Fibroblast of skin of scalp (primary cell): ENCODE results near the gene ACAA1.
"Not testable (repeated sequence)": the region's sequence is repeated elsewhere in the genome, so short reads cannot be mapped to it uniquely, and the experiment has no call there.

Source experiments
- DNase-seq: peaks from one replicate; pipeline ENCODE4 v3.0.0-alpha.2; 2013

ACAA1 gene

GRCh38 chr3:38099518-38099917, 37.4 kb downstream of the ACAA1 start:
- DNase-seq, result no peak

GRCh38 chr3:38098376-38098723, 38.6 kb downstream of the ACAA1 start:
- no peak for DNase-seq

GRCh38 chr3:38097446-38098375, 39.2 kb downstream of the ACAA1 start:
- no peak for DNase-seq

- no peak for DNase-seq
These were observed 41.1 kb downstream of the ACAA1 start for GRCh38 chr3:38095669-38096483.

- no peak for DNase-seq
These were observed 41.9 kb downstream of the ACAA1 start for GRCh38 chr3:38094999-38095398.

- no peak for DNase-seq
These were observed 46.5 kb downstream of the ACAA1 start for GRCh38 chr3:38090453-38090852.

GRCh38 chr3:38089163-38089562, 47.8 kb downstream of the ACAA1 start:
- no peak for DNase-seq

- DNase-seq, result no peak
These were observed 48.5 kb downstream of the ACAA1 start for GRCh38 chr3:38088126-38089078.

- not testable (repeated sequence) for DNase-seq
These were observed 49.6 kb downstream of the ACAA1 start for GRCh38 chr3:38087278-38087677.

- no peak for DNase-seq
These were observed 50.4 kb downstream of the ACAA1 start for GRCh38 chr3:38086496-38086895.

GRCh38 chr3:38085943-38086324, 51.0 kb downstream of the ACAA1 start:
- DNase-seq, result no peak

- no peak for DNase-seq
These were observed 51.5 kb downstream of the ACAA1 start for GRCh38 chr3:38085311-38085942.

GRCh38 chr3:38084334-38085310, 52.3 kb downstream of the ACAA1 start:
- peak; percentile 42 for DNase-seq

- no peak for DNase-seq
These were observed 53.0 kb downstream of the ACAA1 start for GRCh38 chr3:38083871-38084333.

- DNase-seq, result not testable (repeated sequence)
These were observed 53.7 kb downstream of the ACAA1 start for GRCh38 chr3:38083254-38083653.

GRCh38 chr3:38082296-38082695, 54.6 kb downstream of the ACAA1 start:
- DNase-seq, result not testable (repeated sequence)

- not testable (repeated sequence) for DNase-seq
These were observed 59.9 kb downstream of the ACAA1 start for GRCh38 chr3:38077073-38077472.
